Hepatocyte (in vitro differentiated cells): ENCODE measurements around the gene SENP2. TPM values are rescaled to one million over a fixed set of nuclear protein-coding genes. Genes with fewer than 3 reads are reported as not detected.

Experiments used
- DNase-seq: peaks from one replicate; pipeline ENCODE4 v3.0.0-alpha.2; 2016; ENCODE audit warnings: low spot score
- H2AFZ ChIP-seq: fragments of 200-600 bp; sonication (generic); 2 replicates; pipeline ENCODE4 v1.6.0; 2016; ENCODE audit warnings: antibody characterized with exemption, mild to moderate bottlenecking
- H3K27ac ChIP-seq: fragments of 200-600 bp; sonication (generic); 2 replicates; pipeline ENCODE4 v1.5.1; 2016; ENCODE audit warnings: mild to moderate bottlenecking
- H3K27me3 ChIP-seq: fragments of 200-600 bp; sonication (generic); 2 replicates; pipeline ENCODE4 v1.6.1; 2016
- H3K36me3 ChIP-seq: fragments of 200-600 bp; sonication (generic); replicated peaks from 2 replicates; pipeline ENCODE4 v1.5.1; 2016; ENCODE audit warnings: low read depth; ENCODE audit not compliant: insufficient read depth
- H3K4me1 ChIP-seq: fragments of 200-600 bp; sonication (generic); 2 replicates; pipeline ENCODE4 v1.5.1; 2016; ENCODE audit warnings: mild to moderate bottlenecking, moderate library complexity; ENCODE audit not compliant: insufficient read depth
- H3K4me2 ChIP-seq: fragments of 200-600 bp; sonication (generic); 2 replicates; pipeline ENCODE4 v1.6.0; 2016
- H3K4me3 ChIP-seq: fragments of 200-600 bp; sonication (generic); 2 replicates; pipeline ENCODE4 v1.5.1; 2016; ENCODE audit warnings: mild to moderate bottlenecking
- H3K79me2 ChIP-seq: fragments of 200-600 bp; sonication (generic); 2 replicates; pipeline ENCODE4 v1.6.0; 2017; ENCODE audit warnings: mild to moderate bottlenecking
- H3K9me2 ChIP-seq: fragments of 200-600 bp; sonication (generic); replicated peaks from 2 replicates; pipeline ENCODE4 v1.6.0; 2017; ENCODE audit warnings: mild to moderate bottlenecking; ENCODE audit not compliant: insufficient read depth
- H3K9me3 ChIP-seq: fragments of 200-600 bp; sonication (generic); 2 replicates; pipeline ENCODE4 v1.5.1; 2016; ENCODE audit warnings: low read depth, mild to moderate bottlenecking
- H4K20me1 ChIP-seq: fragments of 200-600 bp; sonication (generic); 2 replicates; pipeline ENCODE4 v1.6.0; 2016; ENCODE audit warnings: mild to moderate bottlenecking; ENCODE audit not compliant: insufficient read depth, poor library complexity, severe bottlenecking
- EZH2 ChIP-seq: fragments of 200-600 bp; sonication (generic); IDR thresholded peaks from 2 replicates; pipeline ENCODE4 v1.6.1; 2016; ENCODE audit warnings: antibody characterized with exemption, mild to moderate bottlenecking, borderline replicate concordance
- EZH2phosphoT487 ChIP-seq: fragments of 200-600 bp; sonication (generic); IDR thresholded peaks from one replicate; pipeline ENCODE4 v1.6.1; 2018; ENCODE audit warnings: antibody characterized with exemption, mild to moderate bottlenecking, low read depth, moderate library complexity; ENCODE audit not compliant: unreplicated experiment, severe bottlenecking
- WGBS: methylation state at CpG from one replicate; pipeline ENCODE4 v1.1.6; 2016; ENCODE audit warnings: low lambda C conversion rate; ENCODE audit errors: missing lambda C conversion rate; 5-methylcytosine and 5-hydroxymethylcytosine counted together
- polyA plus RNA-seq: library from polyadenylated mRNA; unstranded; fragments of >200 nt; fragmentation: Nextera tagmentation; extraction: Ambion mirVana; gene quantifications from 2 replicates; pipeline ENCODE4 v1.2.1, GENCODE V29; 2016
- total RNA-seq: library from RNA; depleted of rRNA; stranded (reverse); fragments of >200 nt; gene quantifications from 2 replicates; pipeline ENCODE4 v1.2.3, GENCODE V29; 2014
- TF ChIP-seq, protein P1 (sequence below): fragments of 200-600 bp; sonication (generic); IDR thresholded peaks from 2 replicates; pipeline ENCODE4 v1.5.1; 2016; ENCODE audit warnings: antibody characterized with exemption, mild to moderate bottlenecking; ENCODE audit not compliant: poor library complexity

The SENP2 gene
- total and polyA plus RNA-seq, 2 experiments from 2014 or later = 29.3 to 34.8 TPM

DNA sequence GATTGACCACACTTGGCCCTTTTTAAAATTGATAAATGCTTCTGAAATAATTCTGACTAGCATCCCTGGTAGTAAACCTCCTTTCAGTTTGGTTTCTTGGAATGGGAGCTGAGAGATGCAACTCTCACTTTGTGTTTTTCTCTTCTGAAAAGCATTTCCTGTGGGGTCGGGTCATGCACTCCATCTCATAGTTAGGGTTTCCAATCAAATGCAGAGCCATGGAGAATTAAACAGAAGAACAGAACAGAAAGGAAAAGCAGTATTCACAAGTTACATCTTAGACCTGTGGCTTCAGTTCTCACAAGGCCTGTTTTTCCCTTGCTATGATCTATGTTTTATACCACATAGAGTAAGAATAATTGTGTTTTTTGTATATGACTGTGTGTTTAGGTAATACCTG lies 39.7 kb downstream of the SENP2 start:
- H3K27me3 ChIP-seq = no peaks in the 10 kb centered on the region
- no peak overlapping the region for H3K4me3 ChIP-seq
- H2AFZ ChIP-seq = no peak overlapping the region
- DNase-seq = no peak
- H4K20me1 ChIP-seq = no peaks in the 10 kb centered on the region
- H3K9me3 ChIP-seq = no peaks in the 10 kb centered on the region
- WGBS = 92% methylated on average over 1 of the region's 1 CpG
- no peaks in the 10 kb centered on the region for H3K79me2 ChIP-seq
- H3K4me1 ChIP-seq = peaks cover 17% of the 10 kb centered on the region
- TF ChIP-seq EZH2 = no peak
- no peak for TF ChIP-seq EZH2phosphoT487
- TF ChIP-seq, protein P1, sequence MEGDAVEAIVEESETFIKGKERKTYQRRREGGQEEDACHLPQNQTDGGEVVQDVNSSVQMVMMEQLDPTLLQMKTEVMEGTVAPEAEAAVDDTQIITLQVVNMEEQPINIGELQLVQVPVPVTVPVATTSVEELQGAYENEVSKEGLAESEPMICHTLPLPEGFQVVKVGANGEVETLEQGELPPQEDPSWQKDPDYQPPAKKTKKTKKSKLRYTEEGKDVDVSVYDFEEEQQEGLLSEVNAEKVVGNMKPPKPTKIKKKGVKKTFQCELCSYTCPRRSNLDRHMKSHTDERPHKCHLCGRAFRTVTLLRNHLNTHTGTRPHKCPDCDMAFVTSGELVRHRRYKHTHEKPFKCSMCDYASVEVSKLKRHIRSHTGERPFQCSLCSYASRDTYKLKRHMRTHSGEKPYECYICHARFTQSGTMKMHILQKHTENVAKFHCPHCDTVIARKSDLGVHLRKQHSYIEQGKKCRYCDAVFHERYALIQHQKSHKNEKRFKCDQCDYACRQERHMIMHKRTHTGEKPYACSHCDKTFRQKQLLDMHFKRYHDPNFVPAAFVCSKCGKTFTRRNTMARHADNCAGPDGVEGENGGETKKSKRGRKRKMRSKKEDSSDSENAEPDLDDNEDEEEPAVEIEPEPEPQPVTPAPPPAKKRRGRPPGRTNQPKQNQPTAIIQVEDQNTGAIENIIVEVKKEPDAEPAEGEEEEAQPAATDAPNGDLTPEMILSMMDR = no peak
- no peak overlapping the region for H3K27ac ChIP-seq
- no peaks in the 10 kb centered on the region for H3K9me2 ChIP-seq
- no peaks in the 10 kb centered on the region for H3K36me3 ChIP-seq
- no peak overlapping the region for H3K4me2 ChIP-seq

DNA sequence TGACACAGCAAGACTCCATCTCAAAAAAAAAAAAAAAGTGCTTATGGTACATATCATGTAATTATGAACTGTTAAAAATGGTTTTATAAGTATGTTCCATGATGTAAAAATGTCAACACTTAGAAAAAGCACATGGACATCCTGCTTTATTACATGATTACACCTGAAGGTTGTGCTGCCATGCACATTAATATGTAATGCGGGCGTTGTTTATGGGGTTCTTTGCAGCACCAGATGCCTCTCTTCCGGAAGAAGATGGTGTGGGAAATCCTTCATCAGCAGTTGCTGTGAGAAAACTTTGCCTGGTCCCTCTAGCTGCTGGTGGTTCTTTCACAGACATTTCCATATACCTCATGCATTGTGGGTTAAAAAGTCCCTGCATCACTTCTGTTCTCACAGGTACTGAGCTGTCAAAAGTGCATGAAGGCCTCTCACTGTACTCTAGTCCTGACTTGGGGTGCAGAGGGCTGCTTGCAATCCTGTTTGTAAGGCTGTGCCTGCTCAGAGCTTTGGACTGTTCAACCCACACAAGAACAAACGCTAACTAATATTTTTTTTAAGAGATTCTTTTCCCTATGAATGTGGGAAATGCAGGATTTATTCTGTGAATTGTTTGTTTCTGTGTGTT lies 43.6 kb downstream of the SENP2 start:
- Histone ChIP-seq H3K4me1 (peaks cover 20% of the 10 kb centered on the region), H2AFZ (no peak overlapping the region), H3K79me2 (no peaks in the 10 kb centered on the region), H3K9me3 (no peaks in the 10 kb centered on the region), H3K9me2 (no peaks in the 10 kb centered on the region), H3K4me2 (peak overlapping the region; percentile 19), H3K36me3 (no peaks in the 10 kb centered on the region), H3K27me3 (no peaks in the 10 kb centered on the region), H4K20me1 (no peaks in the 10 kb centered on the region), H3K27ac (peak overlapping the region; percentile 82), H3K4me3 (no peak overlapping the region)
- WGBS = 78% methylated on average over 4 of the region's 4 CpGs
- no peak for TF ChIP-seq EZH2phosphoT487
- TF ChIP-seq EZH2 = no peak
- TF ChIP-seq, protein P1 = no peak
- no peak for DNase-seq

DNA sequence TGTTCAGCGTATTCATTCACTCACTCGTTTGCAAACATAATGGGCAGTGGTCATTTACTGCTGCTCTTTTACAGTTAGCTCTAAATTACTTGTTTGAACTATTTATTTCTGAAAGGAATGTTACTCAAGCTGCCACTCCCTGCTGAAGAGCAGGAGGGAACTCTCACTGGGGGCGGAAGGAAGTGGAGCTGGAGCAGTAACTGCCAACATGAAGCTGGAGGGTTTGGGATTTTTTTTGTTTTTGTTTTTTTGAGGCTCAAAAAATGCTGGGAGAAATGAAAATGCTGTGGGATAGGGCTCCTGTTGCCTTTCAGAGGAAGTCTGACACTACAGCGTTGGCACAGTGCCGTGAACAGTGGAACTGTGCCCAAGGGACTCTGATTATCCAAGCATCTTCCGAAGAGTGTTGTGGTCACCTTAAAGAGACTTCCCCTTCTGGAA lies 44.1 kb downstream of the SENP2 start:
- peak overlapping the region; percentile 82 for H3K27ac ChIP-seq
- no peak overlapping the region for H2AFZ ChIP-seq
- H3K9me3 ChIP-seq = no peaks in the 10 kb centered on the region
- peak; percentile 52 for DNase-seq
- H3K9me2 ChIP-seq = no peaks in the 10 kb centered on the region
- H3K79me2 ChIP-seq = no peaks in the 10 kb centered on the region
- no peak overlapping the region for H3K4me3 ChIP-seq
- H4K20me1 ChIP-seq = no peaks in the 10 kb centered on the region
- 77% methylated on average over 6 of the region's 6 CpGs for WGBS
- peak overlapping the region; percentile 15 for H3K4me2 ChIP-seq
- TF ChIP-seq, protein P1 = no peak
- no peak for TF ChIP-seq EZH2
- no peak for TF ChIP-seq EZH2phosphoT487
- no peaks in the 10 kb centered on the region for H3K27me3 ChIP-seq
- no peaks in the 10 kb centered on the region for H3K36me3 ChIP-seq
- H3K4me1 ChIP-seq = peaks cover 20% of the 10 kb centered on the region
